Measurements from ENCODE around the gene GRM4.
"Not testable (repeated sequence)": the region's sequence is repeated elsewhere in the genome, so short reads cannot be mapped to it uniquely, and the experiment has no call there.

Gene GRM4

DNA sequence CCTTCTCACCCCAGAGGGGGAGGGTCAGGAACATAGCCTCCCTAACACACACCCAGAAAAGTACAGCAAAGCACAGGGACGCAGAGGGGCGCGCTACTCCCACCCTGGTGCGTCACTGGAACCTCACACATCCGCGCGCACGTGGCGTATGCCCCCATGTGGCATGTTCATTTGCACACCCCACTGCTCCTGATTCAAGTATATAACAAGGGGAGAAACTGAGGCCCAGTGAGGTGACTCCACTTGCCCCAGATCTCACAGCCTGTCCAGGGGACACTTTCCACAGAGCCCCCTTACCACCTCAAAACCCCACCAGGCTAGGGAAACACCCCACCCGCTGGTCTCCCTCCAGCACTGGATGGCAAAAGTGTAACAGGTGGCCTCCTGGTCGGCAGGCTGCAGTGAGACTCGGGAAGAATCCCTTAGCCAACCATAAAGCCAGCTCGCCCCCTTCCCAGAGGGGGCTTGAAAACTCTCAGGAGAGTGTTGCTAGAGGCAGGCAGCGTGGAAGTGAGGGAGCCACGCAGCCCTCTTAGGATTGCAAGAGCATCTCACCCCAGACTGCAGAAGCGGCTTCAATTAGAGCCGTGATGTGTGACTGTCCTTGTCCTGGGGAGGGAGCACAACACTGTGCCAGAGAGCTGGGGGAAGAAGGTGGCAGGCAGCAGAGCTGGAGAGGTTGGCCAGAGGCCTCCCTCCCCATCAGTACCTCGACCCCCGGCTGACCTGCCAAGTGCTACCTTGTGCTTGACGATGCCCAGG lies at the start of gene GRM4:
TSS of gene GRM4 (minus strand) at position 67 of the 762 bp plus-strand sequence. CDS start 12,591 bp downstream, outside the sequence.
- DNase-seq (ENCODE audit: low read depth in 2 of 2): no peak

DNA sequence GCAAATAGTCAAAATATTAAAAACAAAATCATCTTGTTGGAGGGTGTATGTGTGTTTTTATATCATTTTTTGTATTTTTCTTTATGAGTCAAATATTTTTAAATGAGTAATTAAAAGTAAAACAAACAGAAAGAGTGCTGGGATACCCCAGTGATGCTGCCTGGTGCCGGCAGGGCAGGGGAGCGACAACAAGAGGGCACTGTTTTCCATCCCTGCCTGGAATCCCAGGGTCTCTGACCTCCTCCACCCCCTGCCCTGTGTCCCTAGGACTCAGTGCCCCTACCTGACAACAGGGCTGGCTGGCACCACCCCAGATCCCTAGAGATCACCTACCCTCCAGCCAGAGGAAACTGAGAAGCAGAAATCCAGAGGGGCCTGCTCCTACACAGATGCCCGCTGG lies 48.9 kb upstream of the GRM4 start:
- no peak for DNase-seq (ENCODE audit: low read depth in 2 of 2)

DNA sequence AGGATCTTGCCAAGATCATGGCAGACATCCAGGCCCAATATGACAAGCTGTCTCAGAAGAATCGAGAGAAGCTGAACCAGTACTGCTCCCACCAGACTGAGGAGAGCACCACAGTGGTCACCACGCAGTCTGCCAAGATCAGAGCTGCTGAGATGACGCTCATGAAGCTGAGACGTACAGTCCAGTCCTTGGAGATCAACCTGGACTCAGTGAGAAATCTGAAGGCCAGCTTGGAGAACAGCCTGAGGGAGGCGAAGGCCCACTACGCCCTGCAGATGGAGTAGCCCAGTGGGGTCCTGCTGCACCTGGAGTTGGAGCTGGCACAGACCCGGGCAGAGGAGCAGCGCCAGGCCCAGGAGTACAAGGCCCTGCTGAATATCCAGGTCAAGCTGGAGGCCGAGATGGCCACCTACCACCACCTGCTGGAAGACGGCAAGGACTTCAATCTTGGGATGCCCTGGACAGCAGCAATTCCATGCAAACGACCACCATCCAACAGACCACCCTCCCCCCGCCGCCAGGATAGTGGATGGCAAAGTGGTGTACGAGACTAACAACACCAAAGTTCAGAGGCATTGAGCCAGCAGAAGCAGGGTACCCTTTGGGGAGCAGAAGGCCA lies 44.7 kb upstream of the GRM4 start:
- no peak for DNase-seq (ENCODE audit: low read depth in 2 of 2)

DNA sequence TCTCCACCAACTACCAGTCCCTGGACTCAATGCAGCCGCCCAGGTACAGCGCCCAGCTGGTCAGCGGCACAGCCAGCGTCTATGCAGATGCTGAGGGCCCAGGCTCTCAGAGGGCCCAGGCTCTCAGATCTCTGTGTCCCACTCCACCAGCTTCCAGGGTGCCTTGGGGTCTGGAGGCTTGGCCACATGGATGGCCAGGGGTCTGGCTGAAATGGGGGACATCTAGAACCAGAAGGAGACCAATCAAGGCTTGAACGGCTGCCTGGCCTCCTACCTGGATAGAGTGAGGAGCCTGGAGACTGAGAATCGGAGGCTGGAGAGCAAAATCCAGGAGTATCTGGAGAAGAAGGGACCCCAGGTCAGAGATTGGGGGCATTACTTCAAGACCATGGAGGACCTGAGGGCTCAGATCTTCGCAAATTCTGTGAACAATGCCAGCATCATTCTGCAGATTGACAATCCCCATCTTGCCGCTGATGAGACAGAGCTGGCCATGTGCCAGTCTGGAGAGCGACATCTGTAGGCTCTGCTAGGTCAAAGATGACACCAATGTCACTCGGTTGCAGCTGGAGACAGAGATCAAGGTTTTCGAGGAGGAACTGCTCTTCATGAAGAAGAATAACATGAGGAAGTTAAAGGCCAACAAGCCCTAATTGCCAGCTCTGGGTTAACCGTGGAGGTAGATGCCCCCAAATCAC lies 44.1 kb upstream of the GRM4 start:
- DNase-seq (ENCODE audit: low read depth in 2 of 2): peak in 1 of 2 donors; percentile 26

DNA sequence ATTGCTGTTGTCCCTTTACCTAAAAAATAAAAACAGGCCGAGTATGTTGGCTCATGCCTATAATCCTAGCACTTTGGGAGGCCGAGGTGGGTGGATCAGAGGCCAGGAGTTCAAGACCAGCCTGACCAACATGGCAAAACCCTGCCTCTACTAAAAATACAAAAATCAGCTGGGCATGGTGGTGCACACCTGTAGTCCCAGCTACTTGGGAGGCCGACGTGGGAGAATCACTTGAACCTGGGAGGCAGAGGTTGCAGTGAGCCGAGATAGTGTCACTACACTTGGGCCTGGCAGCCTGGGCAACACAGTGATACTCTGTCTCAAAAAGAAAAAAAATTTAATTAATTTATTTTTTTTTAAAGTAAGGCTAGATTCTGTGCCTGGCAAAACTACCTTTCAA lies 38.8 kb upstream of the GRM4 start:
- DNase-seq (ENCODE audit: low read depth in 2 of 2): not testable (repeated sequence)

DNA sequence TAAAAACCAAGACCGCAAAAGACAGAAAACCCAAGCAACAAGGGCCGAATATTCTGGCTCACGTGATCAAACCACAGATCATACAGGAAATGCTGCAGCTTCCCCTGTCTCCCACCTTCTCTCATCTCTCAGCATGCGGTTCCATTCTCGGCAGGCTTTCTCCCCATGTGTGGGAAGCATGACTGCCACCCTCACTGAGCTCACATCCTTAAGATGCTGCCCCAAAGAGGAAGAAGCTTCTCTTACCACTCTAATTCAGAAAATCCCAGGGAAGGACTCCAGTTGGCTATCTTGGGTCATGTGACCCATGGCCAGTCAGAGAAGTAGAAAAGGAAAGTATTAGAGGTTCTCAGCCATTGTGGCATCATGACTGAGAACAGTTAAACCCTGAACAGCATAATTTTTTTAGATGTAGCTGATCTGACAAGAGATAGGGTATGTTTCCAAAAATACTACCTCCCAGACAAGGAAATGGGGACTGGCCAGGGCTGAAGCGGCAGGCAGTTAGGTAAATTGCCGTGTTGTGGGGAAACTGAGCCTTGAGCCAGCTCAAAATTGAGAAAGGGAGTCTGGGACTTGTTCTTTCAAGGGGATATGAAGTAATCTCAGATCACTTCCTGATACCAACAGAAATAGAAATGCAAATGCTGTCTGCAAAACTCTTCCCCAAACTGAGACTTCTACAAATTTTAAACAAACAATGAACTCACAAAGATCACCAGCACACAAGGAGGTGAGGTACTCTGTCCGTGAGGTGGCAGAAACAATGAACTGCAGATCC lies 37.1 kb upstream of the GRM4 start:
- peak; percentile 68 to 70 for DNase-seq (ENCODE audit: low read depth in 2 of 2)

DNA sequence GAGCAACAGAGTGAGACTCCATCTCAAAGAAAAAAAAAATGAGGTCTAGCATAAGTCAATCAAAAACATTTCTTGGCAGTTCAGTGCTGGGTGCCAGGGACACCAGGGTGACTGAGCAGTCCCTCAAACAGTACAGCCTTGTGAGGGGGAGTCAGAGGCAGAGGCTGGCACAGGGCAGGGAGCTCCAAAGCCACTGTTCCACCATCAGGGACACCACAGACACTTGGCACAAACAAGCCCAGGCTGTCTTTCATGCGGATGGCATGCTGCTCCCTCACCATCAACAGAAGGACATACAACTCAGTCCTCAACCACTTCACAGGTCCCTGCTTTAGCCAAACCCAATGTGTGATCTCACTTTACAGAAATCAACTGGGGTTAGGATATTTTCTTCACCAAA lies 36.0 kb upstream of the GRM4 start:
- DNase-seq (ENCODE audit: low read depth in 2 of 2): no peak

DNA sequence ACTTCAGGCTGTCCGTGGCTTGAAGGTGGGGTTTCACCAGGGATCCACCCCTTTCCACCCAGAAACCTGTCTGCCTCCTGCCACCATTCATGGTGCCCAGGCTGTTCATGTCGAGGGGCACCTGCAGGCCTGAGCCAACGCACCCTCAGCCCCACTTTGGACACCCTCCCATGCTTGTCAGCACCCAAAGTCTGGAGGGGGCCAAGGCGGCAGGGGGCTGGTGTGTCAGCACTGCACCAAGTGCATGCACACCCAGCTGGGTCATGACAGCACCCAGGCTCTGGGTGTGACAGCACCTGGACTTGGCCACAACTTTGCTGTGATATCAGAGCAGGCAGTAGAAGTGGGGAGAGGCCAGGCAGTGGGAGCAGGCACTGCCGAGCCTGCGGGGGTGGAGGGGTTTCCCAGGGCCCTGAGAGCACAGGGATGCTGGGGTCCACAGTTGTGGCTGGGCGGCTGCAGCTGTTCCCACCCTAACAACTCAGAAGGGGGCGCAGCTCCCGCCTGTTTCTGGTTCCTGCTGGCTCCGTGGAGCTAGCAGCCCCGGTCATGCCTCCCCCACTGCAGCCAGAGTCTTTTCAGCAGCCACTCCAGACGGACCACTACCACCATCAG lies 33.3 kb upstream of the GRM4 start:
- DNase-seq (ENCODE audit: low read depth in 2 of 2): no peak

DNA sequence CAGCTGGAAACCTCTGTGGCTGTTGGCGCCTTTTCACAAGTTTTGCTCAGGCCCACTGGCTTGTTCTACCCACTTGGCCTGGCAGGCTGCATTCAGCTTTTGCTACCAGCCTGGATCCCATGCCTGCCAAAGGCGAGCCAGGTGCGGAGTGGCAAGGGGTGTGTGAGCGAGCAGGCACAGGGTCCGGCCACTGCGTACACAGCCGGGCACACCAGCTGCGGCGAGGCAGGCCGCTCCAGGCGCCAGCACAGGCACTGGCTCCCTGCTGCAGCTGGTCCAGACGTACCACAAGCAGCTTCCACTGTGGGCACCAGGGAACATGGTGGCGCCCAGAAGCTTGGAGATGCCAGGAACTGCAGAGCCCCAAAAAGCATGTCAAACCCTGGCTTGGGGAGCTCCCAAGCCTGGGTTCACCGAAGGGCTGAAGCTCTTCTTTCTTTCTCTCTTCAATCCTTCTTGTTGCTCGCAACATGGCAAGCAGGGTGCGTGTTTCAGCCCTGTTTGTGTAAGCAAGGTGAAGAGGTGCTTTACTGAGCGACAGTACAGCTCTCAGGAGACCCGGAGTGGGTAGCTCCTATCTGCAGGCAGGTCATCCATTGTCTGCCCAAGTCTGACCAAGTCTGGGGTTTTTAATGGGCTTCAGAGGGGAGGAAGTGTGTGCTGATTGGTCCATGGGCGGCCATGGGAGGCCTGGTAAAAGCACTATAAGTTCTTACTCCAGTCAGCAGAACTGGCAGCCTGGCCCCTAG lies 32.6 kb upstream of the GRM4 start:
- no peak for DNase-seq (ENCODE audit: low read depth in 2 of 2)

DNA sequence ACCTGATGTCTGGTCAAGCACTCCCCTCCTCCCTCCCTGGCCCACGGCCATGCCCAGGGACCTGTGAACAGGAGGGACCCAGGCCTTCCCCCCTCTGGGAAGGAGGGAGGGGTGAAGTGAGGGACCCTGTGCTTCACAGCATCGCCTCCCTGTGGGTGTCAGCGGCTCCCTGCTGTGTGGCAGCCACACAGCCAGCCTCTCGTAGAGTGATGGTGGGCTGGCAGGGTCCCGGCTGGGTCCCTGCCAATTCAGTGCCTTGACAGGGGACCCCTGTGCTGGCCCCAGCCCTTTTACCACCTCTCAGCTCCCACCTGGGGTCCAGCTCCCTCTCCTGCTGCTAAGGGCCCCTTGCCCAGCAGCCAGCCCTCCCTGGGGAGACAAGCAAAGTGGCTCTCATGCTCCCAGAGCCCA lies 31.3 kb upstream of the GRM4 start:
- DNase-seq (ENCODE audit: low read depth in 2 of 2): no peak

DNA sequence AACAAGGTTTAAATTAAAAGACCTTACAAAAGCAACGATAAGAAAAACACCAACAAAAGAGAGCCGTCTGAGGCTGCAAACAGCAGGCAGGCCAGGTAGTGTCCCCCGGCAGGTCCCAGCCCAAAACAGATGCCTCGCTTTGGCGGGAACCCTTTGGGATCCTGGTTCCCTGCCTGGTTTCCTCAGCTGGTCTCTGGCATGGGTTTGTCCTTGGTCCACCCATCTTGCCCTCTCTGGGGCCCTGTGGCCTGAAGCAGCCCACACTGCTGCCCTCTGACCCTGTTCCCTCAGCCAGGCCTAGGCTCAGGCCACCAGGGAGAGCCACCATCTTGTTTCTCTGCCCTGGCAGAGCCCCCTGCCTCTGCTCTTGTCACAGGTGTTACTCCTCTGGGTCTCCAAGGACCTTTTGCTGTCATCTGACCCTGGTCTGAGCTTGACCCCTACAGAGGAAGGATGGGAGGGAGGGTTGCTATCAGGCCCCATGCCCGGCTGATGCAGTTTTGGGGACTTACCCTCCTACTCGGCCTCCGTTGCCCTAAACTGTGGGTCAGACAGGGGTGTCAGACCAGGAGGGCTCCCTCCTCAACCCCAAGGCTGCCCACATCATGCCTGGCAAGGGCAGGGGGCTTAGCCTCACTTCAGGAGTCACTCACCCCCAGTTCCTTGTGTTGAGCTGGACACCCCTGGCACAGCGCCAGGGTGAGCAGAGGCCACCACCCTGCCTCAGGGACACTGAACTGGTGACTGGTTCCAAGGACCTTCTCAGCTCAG lies 30.6 kb upstream of the GRM4 start:
- no peak for DNase-seq (ENCODE audit: low read depth in 2 of 2)

DNA sequence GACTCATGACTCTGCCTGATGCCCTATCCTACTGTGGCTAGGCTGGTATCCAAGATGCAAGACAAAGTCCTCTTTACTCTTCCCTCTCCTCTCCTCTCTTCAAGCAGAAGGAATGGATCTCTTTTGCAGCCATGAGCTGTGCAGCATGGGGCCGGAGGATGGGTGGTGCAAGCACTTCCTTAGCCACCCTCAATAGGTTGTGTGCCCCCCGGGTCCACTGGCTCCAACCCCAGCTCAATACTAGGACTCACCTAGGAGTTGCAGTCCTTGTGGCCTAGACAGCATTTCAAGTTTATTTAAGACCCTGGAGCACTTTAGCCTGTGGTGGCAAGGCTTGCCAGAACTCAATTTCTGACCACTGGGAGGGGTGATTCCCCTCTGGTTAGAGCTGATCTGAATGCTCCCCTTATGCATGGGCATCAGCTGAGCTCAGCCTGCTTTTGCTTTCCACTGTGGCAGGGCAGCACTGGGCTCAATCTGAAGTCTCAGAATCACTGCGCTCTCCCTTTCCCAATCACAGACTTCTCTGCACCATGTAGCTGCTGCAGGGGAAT lies 29.0 kb upstream of the GRM4 start:
- no peak for DNase-seq (ENCODE audit: low read depth in 2 of 2)

DNA sequence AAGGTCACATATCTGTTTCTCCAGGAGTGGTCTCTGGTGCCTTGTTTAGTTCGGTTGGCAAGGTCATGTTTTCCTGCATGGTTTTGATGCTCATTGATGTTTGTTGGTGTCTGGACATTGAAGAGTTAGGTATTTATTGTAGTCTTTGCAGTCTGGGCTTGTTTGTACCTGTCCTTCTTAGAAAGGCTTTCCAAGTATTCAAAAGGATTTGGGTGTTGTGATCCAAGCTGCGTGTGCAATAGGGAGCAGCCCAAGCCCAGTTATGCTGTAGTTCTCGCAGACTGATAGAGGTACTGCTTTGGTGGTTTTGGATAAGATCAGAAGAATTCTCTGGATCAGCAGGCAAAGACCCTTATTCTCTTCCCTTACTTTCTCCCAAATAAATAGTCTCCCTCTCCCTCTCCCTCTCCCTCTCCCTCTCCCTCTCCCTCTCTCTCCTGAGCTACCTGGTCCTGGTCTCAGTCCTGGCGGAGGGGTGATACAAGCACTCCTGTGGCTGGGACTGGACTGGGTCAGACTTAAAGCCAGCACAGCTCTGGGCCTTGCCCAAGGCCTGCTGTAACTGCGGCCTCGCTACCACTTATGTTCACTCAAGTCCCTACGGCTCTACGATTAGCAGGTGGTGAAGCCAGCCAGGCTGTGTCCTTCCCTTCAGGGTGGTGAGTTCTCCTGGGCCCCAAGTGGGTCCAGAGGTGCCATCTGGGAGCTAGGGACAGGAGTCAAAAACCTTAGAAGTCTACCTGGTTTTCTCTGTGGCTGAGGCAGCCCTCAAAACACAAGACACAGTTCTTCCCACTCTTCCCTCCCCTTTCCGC lies 27.3 kb upstream of the GRM4 start:
- DNase-seq (ENCODE audit: low read depth in 2 of 2): no peak

DNA sequence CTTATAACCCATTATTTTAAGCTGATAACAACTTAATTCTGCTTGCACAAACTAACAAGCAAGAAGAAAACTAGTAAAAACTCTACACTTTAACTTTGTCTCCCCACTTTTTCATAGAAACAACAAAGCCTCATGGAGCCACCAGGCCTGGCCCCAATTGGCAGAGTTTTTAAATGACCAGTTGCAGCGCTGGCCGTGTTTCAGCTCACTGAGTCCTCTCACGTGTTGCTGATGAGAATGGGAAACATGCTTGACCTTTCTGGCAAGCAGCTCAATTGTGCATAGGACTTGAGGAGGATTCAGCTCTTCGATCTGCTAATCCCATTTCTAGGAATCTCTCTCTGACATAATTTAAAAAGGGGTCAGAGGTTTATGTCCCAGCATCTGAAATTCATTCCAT lies 24.5 kb upstream of the GRM4 start:
- DNase-seq (ENCODE audit: low read depth in 2 of 2): no peak

DNA sequence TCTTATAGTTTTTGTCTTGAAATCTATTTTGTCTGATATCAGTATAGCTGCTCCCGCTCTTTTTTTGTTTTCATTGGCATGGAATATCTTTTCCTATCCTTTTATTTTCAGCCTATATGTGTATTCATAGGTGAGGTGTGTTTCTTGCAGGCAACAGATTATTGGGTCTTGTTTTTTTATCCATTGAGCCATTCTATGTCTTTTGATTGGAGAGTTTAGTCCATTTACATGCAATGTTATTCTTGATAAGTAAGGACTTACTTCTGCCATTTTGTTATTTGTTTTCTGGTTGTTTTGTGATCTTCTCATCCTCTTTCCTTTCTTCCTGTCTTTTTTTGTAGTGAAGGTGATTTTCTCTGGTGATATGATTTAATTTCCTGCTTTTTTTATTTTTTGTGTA lies 24.0 kb upstream of the GRM4 start:
- DNase-seq (ENCODE audit: low read depth in 2 of 2): no peak

DNA sequence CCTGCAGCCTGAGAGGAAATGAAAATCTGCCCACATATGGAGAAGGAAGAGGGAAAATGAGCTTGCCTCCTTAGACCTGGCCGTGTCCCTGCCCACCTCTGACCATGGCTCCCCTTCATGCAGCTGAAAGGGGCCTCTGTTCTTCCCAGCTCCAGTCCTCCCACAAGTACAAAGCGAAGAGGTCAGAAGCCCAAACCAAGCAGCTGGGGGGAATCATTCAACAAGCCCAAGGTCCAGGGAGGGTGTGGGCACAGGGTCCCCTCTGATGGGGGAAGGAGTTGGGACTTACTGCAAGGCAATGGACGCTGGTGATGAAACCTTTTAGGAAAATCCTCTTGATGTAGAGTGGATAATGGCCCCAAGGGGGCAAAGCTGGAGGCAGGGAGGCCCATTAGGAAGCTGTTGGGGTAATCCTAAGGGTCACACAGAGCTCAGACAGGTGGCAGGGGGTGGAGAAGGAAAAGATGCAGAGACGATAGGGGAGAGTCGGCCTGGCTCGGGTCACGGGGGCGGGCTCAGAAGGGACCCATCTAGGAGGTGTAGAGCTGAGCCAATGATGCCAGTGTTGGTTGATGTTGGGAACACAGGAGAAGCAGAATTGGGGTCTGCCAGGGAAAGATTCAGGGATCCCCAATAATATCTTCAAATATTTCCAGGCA lies 16.1 kb upstream of the GRM4 start:
- DNase-seq (ENCODE audit: low read depth in 2 of 2): no peak

DNA sequence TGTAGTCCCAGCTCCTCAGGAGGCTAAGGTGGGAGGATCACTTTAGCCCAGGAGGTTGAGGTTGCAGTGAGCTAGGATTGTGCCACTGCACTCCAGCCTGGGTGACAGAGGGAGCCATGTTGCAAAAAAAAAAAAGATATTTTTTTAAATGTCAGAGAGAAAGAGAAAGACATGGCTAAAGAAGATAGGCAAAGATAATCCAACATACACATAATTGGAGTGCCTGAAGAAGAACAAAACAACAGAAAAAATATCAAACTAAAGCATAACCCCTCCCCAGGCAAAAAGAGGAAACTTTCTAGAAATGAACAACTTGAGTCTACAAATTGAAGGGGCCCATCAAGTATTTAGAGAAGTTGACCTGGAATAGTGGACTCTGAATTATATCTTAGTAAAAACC lies 14.0 kb upstream of the GRM4 start:
- no peak for DNase-seq (ENCODE audit: low read depth in 2 of 2)

DNA sequence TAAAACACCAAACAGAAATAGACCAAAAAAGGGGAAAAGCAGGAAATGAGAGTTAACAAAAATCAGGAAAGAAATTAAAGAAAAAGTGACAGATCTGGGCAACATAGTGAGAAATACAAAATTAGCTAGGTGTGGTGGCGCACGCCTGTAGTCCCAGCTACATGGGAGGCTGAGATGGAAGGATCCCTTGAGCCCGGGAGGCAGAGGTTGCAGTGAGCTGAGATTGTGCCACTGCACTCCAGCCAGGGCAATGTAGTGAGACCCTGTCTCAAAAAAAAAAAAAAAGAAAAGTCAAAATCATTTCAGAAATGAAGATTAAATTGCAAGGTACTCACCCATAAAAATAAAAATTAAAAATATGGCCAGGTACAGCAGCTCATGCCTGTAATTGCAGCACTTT lies 13.0 kb upstream of the GRM4 start:
- DNase-seq (ENCODE audit: low read depth in 2 of 2): no peak

DNA sequence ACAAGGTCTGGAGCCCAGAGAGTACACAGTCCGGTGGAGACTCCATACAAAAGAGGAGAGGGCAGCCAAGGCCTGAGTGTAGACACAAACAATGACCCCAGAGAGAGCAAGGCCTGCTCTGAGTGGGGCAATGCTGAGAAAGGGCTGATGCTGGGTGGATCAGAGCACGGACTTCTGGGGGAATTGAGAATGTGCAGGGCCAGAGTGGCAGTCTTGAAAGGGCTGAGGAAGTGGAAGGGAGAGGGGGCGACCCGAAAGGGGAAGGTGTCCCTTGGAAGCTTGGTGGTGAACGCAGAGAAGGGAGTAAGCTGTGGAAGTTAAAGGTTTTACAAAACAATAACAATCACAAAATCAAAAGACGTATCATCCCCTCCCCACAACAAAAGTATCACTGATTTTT lies 12.0 kb upstream of the GRM4 start:
- DNase-seq (ENCODE audit: low read depth in 2 of 2): no peak

Measured in stimulated activated CD8-positive, alpha-beta memory T cell treated with anti-CD3 and anti-CD28 coated beads, Interleukin-7, amount 100 ng/mL, for 4 hours (primary cell).